IPS DF 6.9 (cell line): ENCODE results near the gene ATG10.

Source experiments
- DNase-seq: peaks from one replicate; pipeline ENCODE4 v3.0.0-alpha.2; 2013; ENCODE audit warnings: low read depth, low spot score
- H3K27ac ChIP-seq: one replicate; pipeline ENCODE4 v1.5.1; 2013; ENCODE audit warnings: low read length, control low read depth
- H3K27me3 ChIP-seq: 2 replicates; pipeline ENCODE4 v1.6.1; 2013; ENCODE audit warnings: mild to moderate bottlenecking, low read length; ENCODE audit not compliant: control insufficient read depth, insufficient read depth
- H3K36me3 ChIP-seq: 2 replicates; pipeline ENCODE4 v1.6.1; 2013; ENCODE audit warnings: low read length; ENCODE audit not compliant: control insufficient read depth, insufficient read depth
- H3K4me1 ChIP-seq: 2 replicates; pipeline ENCODE4 v1.6.1; 2013; ENCODE audit warnings: low read length; ENCODE audit not compliant: control insufficient read depth, insufficient read depth
- H3K4me3 ChIP-seq: 2 replicates; pipeline ENCODE4 v1.5.1; 2013; ENCODE audit warnings: mild to moderate bottlenecking, low read length
- H3K9me3 ChIP-seq: 2 replicates; pipeline ENCODE4 v1.6.1; 2013; ENCODE audit warnings: low read length, inconsistent platforms; ENCODE audit not compliant: control insufficient read depth, insufficient read depth
- WGBS: extraction: QIAGEN DNeasy Blood & Tissue Kit; methylation state at CpG from one replicate; pipeline ENCODE4 v1.1.7; 2013; ENCODE audit warnings: mixed read lengths, missing lambda C conversion rate; ENCODE audit not compliant: insufficient read length, insufficient coverage; 5-methylcytosine and 5-hydroxymethylcytosine counted together

Gene ATG10

GRCh38 chr5:82077496-82077895 is 105.7 kb downstream of the ATG10 start:
- Histone ChIP-seq H3K27ac (no peak overlapping the region), H3K27me3 (no peaks in the 10 kb centered on the region), H3K4me1 (0 out of 2 replicates have a peak, but pooled peaks cover 1% of the 10 kb centered on the region), H3K4me3 (no peak overlapping the region), H3K9me3 (no peaks in the 10 kb centered on the region), H3K36me3 (no peaks in the 10 kb centered on the region)
- no CpG with 5 or more reads among the region's 5 CpGs for WGBS
- no peak for DNase-seq

- Histone ChIP-seq H3K4me3 (no peak overlapping the region), H3K36me3 (no peaks in the 10 kb centered on the region), H3K27ac (no peak overlapping the region), H3K27me3 (no peaks in the 10 kb centered on the region), H3K4me1 (no peaks in the 10 kb centered on the region), H3K9me3 (no peaks in the 10 kb centered on the region)
- no CpG with 5 or more reads among the region's 1 CpG for WGBS
- DNase-seq, result no peak
Measured at GRCh38 chr5:82091617-82092016, 119.8 kb downstream of the ATG10 start.

GRCh38 chr5:82095536-82095935 is 123.7 kb downstream of the ATG10 start:
- H3K36me3 ChIP-seq, result no peaks in the 10 kb centered on the region
- WGBS, result no CpG with 5 or more reads among the region's 2 CpGs
- no peak for DNase-seq
- H3K4me1 ChIP-seq, result no peaks in the 10 kb centered on the region
- H3K4me3 ChIP-seq, result no peak overlapping the region
- H3K27ac ChIP-seq, result no peak overlapping the region
- H3K9me3 ChIP-seq, result no peaks in the 10 kb centered on the region
- no peaks in the 10 kb centered on the region for H3K27me3 ChIP-seq

GRCh38 chr5:82096249-82096648 is 124.4 kb downstream of the ATG10 start:
- Histone ChIP-seq H3K9me3 (no peaks in the 10 kb centered on the region), H3K27ac (no peak overlapping the region), H3K36me3 (no peaks in the 10 kb centered on the region)

GRCh38 chr5:82100303-82101077 is 128.7 kb downstream of the ATG10 start:
- no peak for DNase-seq
- H3K27ac ChIP-seq, result no peak overlapping the region
- WGBS, result no CpG with 5 or more reads among the region's 2 CpGs

More at GRCh38 chr5:82096249-82096648, 124.4 kb downstream of the ATG10 start:
- no peak for DNase-seq
- H3K4me3 ChIP-seq, result no peak overlapping the region
- H3K4me1 ChIP-seq, result no peaks in the 10 kb centered on the region
- no peaks in the 10 kb centered on the region for H3K27me3 ChIP-seq

GRCh38 chr5:82104872-82105271 is 133.0 kb downstream of the ATG10 start:
- DNase-seq, result no peak
- WGBS, result no CpG with 5 or more reads among the region's 4 CpGs
- Histone ChIP-seq H3K9me3 (no peaks in the 10 kb centered on the region), H3K36me3 (no peaks in the 10 kb centered on the region), H3K4me3 (no peak overlapping the region), H3K4me1 (no peaks in the 10 kb centered on the region), H3K27ac (no peak overlapping the region), H3K27me3 (no peaks in the 10 kb centered on the region)

More at GRCh38 chr5:82100303-82101077, 128.7 kb downstream of the ATG10 start:
- Histone ChIP-seq H3K9me3 (no peaks in the 10 kb centered on the region), H3K4me1 (no peaks in the 10 kb centered on the region), H3K4me3 (no peak overlapping the region), H3K27me3 (no peaks in the 10 kb centered on the region), H3K36me3 (no peaks in the 10 kb centered on the region)

GRCh38 chr5:82105457-82105856 is 133.6 kb downstream of the ATG10 start:
- no peak for DNase-seq
- Histone ChIP-seq H3K4me3 (no peak overlapping the region), H3K36me3 (no peaks in the 10 kb centered on the region), H3K27me3 (no peaks in the 10 kb centered on the region), H3K27ac (no peak overlapping the region), H3K9me3 (no peaks in the 10 kb centered on the region), H3K4me1 (no peaks in the 10 kb centered on the region)
- WGBS, result no CpG with 5 or more reads among the region's 1 CpG

- no peaks in the 10 kb centered on the region for H3K9me3 ChIP-seq
- H3K4me1 ChIP-seq, result no peaks in the 10 kb centered on the region
- WGBS, result no CpG with 5 or more reads among the region's 3 CpGs
- no peak overlapping the region for H3K4me3 ChIP-seq
- no peaks in the 10 kb centered on the region for H3K36me3 ChIP-seq
- no peaks in the 10 kb centered on the region for H3K27me3 ChIP-seq
- no peak overlapping the region for H3K27ac ChIP-seq
- DNase-seq, result no peak
Measured at GRCh38 chr5:82106207-82106606, 134.4 kb downstream of the ATG10 start.

- no peak overlapping the region for H3K27ac ChIP-seq
- DNase-seq, result no peak
Measured at GRCh38 chr5:82106756-82107155, 134.9 kb downstream of the ATG10 start.

GRCh38 chr5:82107267-82107666 is 135.4 kb downstream of the ATG10 start:
- Histone ChIP-seq H3K27me3 (no peaks in the 10 kb centered on the region), H3K36me3 (no peaks in the 10 kb centered on the region), H3K4me3 (no peak overlapping the region), H3K4me1 (no peaks in the 10 kb centered on the region), H3K9me3 (no peaks in the 10 kb centered on the region), H3K27ac (no peak overlapping the region)
- DNase-seq, result no peak

More at GRCh38 chr5:82106756-82107155, 134.9 kb downstream of the ATG10 start:
- Histone ChIP-seq H3K4me1 (no peaks in the 10 kb centered on the region), H3K36me3 (no peaks in the 10 kb centered on the region), H3K9me3 (no peaks in the 10 kb centered on the region), H3K4me3 (no peak overlapping the region), H3K27me3 (no peaks in the 10 kb centered on the region)
- no CpG with 5 or more reads among the region's 1 CpG for WGBS

- H3K36me3 ChIP-seq, result no peaks in the 10 kb centered on the region
- WGBS, result no CpG with 5 or more reads among the region's 3 CpGs
- H3K27ac ChIP-seq, result no peak overlapping the region
- H3K4me3 ChIP-seq, result no peak overlapping the region
- DNase-seq, result no peak
- no peaks in the 10 kb centered on the region for H3K4me1 ChIP-seq
- H3K27me3 ChIP-seq, result no peaks in the 10 kb centered on the region
- no peaks in the 10 kb centered on the region for H3K9me3 ChIP-seq
Measured at GRCh38 chr5:82109013-82109412, 137.2 kb downstream of the ATG10 start.
